MM.1S (cell line): ENCODE measurements around the gene DAP.

ENCODE experiments used
- DNase-seq: peaks from one replicate; pipeline ENCODE4 v3.0.0-alpha.2; 2015
- H2AFZ ChIP-seq: fragments of 300-600 bp; sonication (generic); 2 replicates; pipeline ENCODE4 v1.6.0; 2016; ENCODE audit warnings: antibody characterized with exemption, low read length
- H3F3A ChIP-seq: fragments of 300-600 bp; sonication (generic); 2 replicates; pipeline ENCODE4 v1.6.1; 2016; ENCODE audit warnings: mild to moderate bottlenecking, antibody characterized with exemption, low read length, moderate library complexity, mixed read lengths; ENCODE audit not compliant: insufficient read depth
- H3K27ac ChIP-seq: fragments of 300-600 bp; sonication (generic); 2 replicates; pipeline ENCODE4 v1.5.1; 2016; ENCODE audit warnings: mild to moderate bottlenecking, low read length
- H3K27me3 ChIP-seq: fragments of 300-600 bp; sonication (generic); replicated peaks from 2 replicates; pipeline ENCODE4 v1.6.0; 2016; ENCODE audit warnings: low read length; ENCODE audit not compliant: insufficient read depth
- H3K36me3 ChIP-seq: fragments of 300-600 bp; sonication (generic); replicated peaks from 2 replicates; pipeline ENCODE4 v1.6.1; 2016; ENCODE audit warnings: mild to moderate bottlenecking, low read length, mixed read lengths; ENCODE audit not compliant: insufficient read depth
- H3K4me1 ChIP-seq: fragments of 300-600 bp; sonication (generic); 2 replicates; pipeline ENCODE4 v1.6.1; 2016; ENCODE audit warnings: low read length, mixed read lengths
- H3K4me2 ChIP-seq: fragments of 300-600 bp; sonication (generic); 2 replicates; pipeline ENCODE4 v1.6.0; 2016; ENCODE audit warnings: low read depth, low read length
- H3K4me3 ChIP-seq: fragments of 300-600 bp; sonication (generic); 2 replicates; pipeline ENCODE4 v1.5.1; 2016; ENCODE audit warnings: low read length, mixed read lengths
- H3K79me2 ChIP-seq: fragments of 300-600 bp; sonication (generic); 2 replicates; pipeline ENCODE4 v1.6.1; 2016; ENCODE audit warnings: mixed run types, low read length, mixed read lengths
- H3K9ac ChIP-seq: fragments of 300-600 bp; sonication (generic); 2 replicates; pipeline ENCODE4 v1.6.1; 2016; ENCODE audit warnings: low read length, mixed read lengths
- H3K9me2 ChIP-seq: fragments of 300-600 bp; sonication (generic); replicated peaks from 2 replicates; pipeline ENCODE4 v1.6.1; 2016; ENCODE audit warnings: mild to moderate bottlenecking, low read length, mixed read lengths; ENCODE audit not compliant: insufficient read depth
- H3K9me3 ChIP-seq: fragments of 300-600 bp; sonication (generic); replicated peaks from 2 replicates; pipeline ENCODE4 v1.6.1; 2016; ENCODE audit warnings: mild to moderate bottlenecking, low read length, mixed read lengths; ENCODE audit not compliant: insufficient read depth
- H4K20me1 ChIP-seq: fragments of 300-600 bp; sonication (generic); 2 replicates; pipeline ENCODE4 v1.6.1; 2016; ENCODE audit warnings: mild to moderate bottlenecking, low read length, moderate library complexity, mixed read lengths; ENCODE audit not compliant: insufficient read depth
- CTCF ChIP-seq: fragments of 300-600 bp; sonication (generic); IDR thresholded peaks from 2 replicates; pipeline ENCODE4 v1.5.1; 2016; ENCODE audit warnings: antibody characterized with exemption, low read length, mixed read lengths
- EZH2 ChIP-seq: fragments of 300-600 bp; sonication (generic); optimal IDR thresholded peaks from 2 replicates; pipeline ENCODE3; 2017; ENCODE audit warnings: low read depth, mild to moderate bottlenecking, antibody characterized with exemption, low read length, mixed read lengths
- EZH2phosphoT487 ChIP-seq: fragments of 300-600 bp; sonication (generic); IDR thresholded peaks from 2 replicates; pipeline ENCODE4 v1.6.1; 2018; ENCODE audit warnings: antibody characterized with exemption, low read length

DAP gene

GRCh38 chr5:10702040-10702629 lies 58.9 kb downstream of the DAP start:
- no peak overlapping the region for H2AFZ ChIP-seq
- peaks cover 4% of the 10 kb centered on the region; the same call in 1 of the 2 replicates for H3K79me2 ChIP-seq
- no peak overlapping the region for H3K4me3 ChIP-seq
- H4K20me1 ChIP-seq: no peaks in the 10 kb centered on the region
- no peak overlapping the region for H3K27ac ChIP-seq
- TF ChIP-seq CTCF (no peak), EZH2phosphoT487 (no peak)
- H3K9me2 ChIP-seq: no peaks in the 10 kb centered on the region
- H3K27me3 ChIP-seq: no peaks in the 10 kb centered on the region
- no peaks in the 10 kb centered on the region for H3K4me1 ChIP-seq
- H3K4me2 ChIP-seq: no peak overlapping the region
- DNase-seq: no peak
- no peaks in the 10 kb centered on the region for H3F3A ChIP-seq
- no peaks in the 10 kb centered on the region for H3K9me3 ChIP-seq
- no peaks in the 10 kb centered on the region for H3K36me3 ChIP-seq
- H3K9ac ChIP-seq: no peak overlapping the region

- H3K79me2 ChIP-seq: peaks cover 4% of the 10 kb centered on the region; the same call in 1 of the 2 replicates
- TF ChIP-seq EZH2 (no peak), EZH2phosphoT487 (no peak), CTCF (peak; percentile 39)
- H3K9me2 ChIP-seq: no peaks in the 10 kb centered on the region
- no peak overlapping the region for H3K4me3 ChIP-seq
- no peaks in the 10 kb centered on the region for H4K20me1 ChIP-seq
- H3K4me1 ChIP-seq: no peaks in the 10 kb centered on the region
- no peak overlapping the region for H2AFZ ChIP-seq
- no peak overlapping the region for H3K9ac ChIP-seq
- no peaks in the 10 kb centered on the region for H3K9me3 ChIP-seq
- DNase-seq: peak; percentile 24
- H3K36me3 ChIP-seq: no peaks in the 10 kb centered on the region
- no peak overlapping the region for H3K27ac ChIP-seq
- H3K4me2 ChIP-seq: no peak overlapping the region
- H3K27me3 ChIP-seq: no peaks in the 10 kb centered on the region
- H3F3A ChIP-seq: no peaks in the 10 kb centered on the region
These were observed 59.4 kb downstream of the DAP start for GRCh38 chr5:10701567-10702039.

DNA sequence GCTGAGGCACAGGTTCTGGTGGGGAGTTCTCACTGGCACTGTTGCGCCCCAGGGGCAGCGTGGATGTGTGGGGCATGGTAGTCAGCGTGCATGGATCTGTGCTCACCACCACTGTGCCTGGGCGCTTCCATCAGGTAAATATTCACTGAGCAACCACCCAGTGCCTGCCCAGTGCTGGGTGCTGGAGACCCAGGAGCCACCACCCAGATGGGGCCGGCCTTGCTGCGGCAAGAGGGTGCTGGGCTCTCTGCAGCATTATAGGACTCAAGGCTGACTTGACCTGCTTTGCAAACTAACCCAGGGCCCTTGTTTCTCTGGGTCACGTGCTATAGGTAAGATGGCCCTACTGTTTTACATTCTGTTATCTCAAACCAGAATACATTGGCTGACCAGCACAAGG lies 60.5 kb downstream of the DAP start:
- no peak overlapping the region for H3K27ac ChIP-seq
- peaks cover 4% of the 10 kb centered on the region; the same call in 1 of the 2 replicates for H3K79me2 ChIP-seq
- H3K4me3 ChIP-seq: no peak overlapping the region
- no peaks in the 10 kb centered on the region for H3K36me3 ChIP-seq
- TF ChIP-seq CTCF: no peak
- no peak for TF ChIP-seq EZH2
- TF ChIP-seq EZH2phosphoT487: no peak
- H3K9me2 ChIP-seq: no peaks in the 10 kb centered on the region
- no peaks in the 10 kb centered on the region for H3K9me3 ChIP-seq
- no peak overlapping the region for H3K9ac ChIP-seq
- H4K20me1 ChIP-seq: no peaks in the 10 kb centered on the region
- no peak overlapping the region for H3K4me2 ChIP-seq
- H3F3A ChIP-seq: no peaks in the 10 kb centered on the region
- H3K27me3 ChIP-seq: no peaks in the 10 kb centered on the region
- no peak overlapping the region for H2AFZ ChIP-seq
- no peak for DNase-seq
- H3K4me1 ChIP-seq: no peaks in the 10 kb centered on the region
